Left lobe of liver (tissue), 2 donors: Measurements from ENCODE around the gene UBL5. TPM values are rescaled to one million over a fixed set of nuclear protein-coding genes. Genes with fewer than 3 reads are reported as not detected.
"Not testable (repeated sequence)": the region's sequence is repeated elsewhere in the genome, so short reads cannot be mapped to it uniquely, and the experiment has no call there.

ENCODE experiments used
- ATAC-seq: fragments of 200-7000 bp; cut with Tn5 transposase; one replicate; pipeline ENCODE4 v1.9.1; 2020; ENCODE audit warnings: mild to moderate bottlenecking, moderate library complexity
- DNase-seq: peaks from one replicate; pipeline ENCODE4 v3.0.0-alpha.2; 2020; ENCODE audit warnings: low spot score
- total RNA-seq: library from RNA; stranded (reverse); gene quantifications from one replicate; pipeline ENCODE4 v1.2.1, GENCODE V29; 2021
- donor health status: DM: no; HTN: no; CAD: no; lungs with moderate emphysema.
- donor health status: DM: no; HTN: yes; CAD: no.

The UBL5 gene
- total RNA-seq, 1 donor from 2014 or later, result 151 TPM

DNA sequence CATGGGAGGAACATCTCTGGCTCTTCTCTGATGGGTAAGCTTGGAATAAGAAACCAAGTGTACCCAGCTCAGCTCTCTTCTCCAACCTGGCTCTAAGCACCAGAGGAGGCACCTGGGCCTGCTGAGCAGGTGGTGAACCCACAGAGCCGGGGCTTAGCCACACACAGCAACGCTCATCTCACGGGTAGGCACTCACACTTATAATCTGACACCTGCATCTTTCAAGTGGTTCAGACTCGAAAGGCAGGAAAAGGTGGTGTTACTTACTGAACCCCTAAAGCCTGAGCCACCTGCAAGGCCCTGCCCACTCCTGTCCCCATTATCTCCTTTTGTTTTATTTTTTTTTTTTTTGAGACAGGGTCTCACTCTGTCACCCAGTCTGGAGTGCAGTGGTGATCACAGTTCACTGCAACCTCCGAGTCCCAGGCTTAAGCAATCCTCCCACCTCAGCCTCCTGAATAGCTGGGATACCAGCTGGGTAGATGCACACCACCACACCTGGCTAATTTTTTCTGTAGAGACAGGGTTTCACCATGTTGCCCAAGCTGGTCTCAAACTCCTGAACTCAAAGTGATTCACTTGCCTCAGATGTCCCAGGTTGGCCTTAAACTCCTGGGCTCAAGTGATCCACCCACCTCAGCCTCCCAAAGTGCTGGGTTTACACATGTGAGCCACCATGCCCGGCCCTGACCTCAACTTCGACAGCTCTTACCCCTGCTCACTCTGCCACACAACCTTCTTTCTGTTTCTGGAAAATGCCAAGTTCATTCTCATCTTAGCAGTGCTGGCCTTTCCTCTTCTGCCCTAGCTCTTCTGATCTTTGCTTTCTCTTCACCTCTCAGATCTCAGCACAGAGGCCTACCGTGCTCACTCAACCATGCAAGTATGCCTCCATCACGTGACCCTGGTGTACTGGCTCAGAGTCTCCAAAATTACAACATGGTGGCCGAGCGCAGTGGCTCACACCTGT is 18.6 kb upstream of the UBL5 start:
- no peak for ATAC-seq
- DNase-seq, result no peak

DNA sequence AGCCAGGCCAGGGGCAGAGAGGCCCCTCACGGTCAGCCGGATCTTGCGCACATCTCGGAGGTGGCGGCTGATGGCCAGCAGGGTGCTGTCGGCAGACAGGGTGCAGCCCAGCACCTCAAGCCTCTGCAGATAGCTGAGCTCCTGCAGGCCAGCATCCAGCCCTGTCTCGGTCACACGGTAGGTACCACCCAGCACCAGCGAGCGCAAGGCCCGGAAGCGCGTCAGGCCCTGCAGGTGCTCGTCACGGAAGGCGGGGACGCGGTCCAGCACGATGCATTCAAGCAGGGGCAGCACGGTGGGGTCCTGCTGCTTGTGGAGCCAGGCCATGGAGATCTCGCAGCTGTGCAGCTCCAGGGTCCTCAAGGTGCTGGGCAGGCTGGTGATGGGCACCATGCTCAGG is 16.6 kb upstream of the UBL5 start:
- ATAC-seq, result no peak

DNA sequence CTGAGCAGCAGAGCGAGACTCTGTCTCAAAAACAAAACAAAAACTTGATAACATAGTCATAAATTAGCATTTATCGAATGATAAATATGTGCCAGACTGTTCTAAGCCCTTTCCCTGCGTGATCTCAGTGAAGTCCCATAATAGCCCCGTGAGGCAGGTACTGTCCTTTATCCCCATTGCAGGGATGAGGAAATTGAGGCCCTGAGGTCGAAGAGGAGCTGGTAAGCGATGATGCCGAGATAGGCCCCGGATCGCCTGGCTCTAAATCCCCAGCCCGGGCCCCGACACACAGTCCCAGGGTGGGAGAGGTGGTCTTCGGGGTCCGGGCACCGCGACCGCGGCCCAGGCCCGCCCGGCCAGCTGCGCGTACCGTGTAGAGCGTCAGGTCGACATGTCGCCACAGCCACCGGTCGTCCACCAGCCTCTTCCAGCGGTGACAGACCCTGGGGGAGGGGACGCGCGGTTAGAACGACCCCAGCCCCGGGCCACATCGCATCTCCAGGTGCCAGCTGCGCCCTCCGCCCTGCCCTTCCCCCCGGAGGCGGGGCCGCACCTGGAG is 9.5 kb upstream of the UBL5 start:
- ATAC-seq (no peak), DNase-seq (no peak)

More for the DNA sequence above, 16.6 kb upstream of the UBL5 start:
- no peak for DNase-seq

DNA sequence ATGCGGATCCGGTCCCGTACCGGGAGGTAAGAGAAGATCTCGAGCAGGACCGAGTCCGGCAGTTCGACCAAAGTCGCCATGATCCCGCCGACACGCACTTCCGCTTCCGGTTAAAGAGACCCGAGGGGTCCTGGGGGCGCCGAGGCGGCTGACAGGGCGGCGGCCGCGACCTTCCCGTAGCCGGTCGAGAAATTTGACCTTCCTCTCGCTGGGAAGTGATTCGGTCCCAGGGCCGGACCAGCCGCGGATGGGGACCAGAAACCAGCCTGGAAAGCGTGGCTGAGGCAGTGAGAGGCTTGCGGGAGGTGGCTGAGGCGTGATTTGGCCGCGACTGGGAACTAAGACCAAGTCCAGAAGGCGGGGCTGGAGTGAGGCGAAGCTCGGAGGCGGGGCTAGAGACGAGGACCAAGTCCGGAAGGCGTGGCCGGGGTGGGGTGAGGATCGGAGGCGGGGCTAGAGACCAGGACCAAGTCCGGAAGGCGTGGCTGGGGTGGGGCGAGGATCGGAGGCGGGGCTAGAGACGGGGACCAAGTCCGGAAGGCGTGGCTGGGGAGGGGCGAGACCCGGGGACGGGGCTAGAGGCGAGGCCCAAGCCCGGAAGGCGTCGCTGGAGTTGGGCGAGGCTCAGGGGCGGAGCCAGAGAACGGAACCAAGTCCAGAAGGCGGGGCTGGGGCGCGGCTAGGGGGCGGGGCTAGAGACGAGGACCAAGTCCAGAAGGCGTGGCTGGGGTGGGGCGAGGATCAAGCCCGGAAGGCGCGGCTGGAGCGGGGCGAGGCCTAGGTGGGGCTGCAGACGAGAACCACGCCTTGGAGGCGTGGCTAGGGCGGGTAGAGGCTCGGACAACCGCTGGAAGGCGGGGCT is 8.8 kb upstream of the UBL5 start, which contains the start of gene FBXL12:
FBXL12 (minus strand) TSS at position 346 of the 862 bp plus-strand sequence; CDS start at position 80, 266 bp downstream.
- ATAC-seq (peak; percentile 89), DNase-seq (peak; percentile 100)

DNA sequence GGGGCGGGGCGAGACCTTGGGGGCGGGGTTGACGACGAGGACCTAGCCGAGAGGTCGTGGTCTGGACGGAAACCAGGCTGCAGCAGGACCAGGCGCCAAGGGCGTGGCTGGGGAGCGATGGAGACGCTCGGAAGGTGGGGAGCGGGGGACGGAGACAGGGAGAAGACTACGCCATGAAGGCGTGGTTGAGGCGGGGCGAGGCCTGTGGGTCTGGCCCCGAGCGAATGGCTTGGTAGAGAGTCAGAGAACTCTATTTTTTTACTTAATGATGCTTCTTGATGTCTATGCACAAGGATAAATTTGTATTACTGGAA is 8.2 kb upstream of the UBL5 start:
- ATAC-seq, result no peak
- DNase-seq, result no peak

DNA sequence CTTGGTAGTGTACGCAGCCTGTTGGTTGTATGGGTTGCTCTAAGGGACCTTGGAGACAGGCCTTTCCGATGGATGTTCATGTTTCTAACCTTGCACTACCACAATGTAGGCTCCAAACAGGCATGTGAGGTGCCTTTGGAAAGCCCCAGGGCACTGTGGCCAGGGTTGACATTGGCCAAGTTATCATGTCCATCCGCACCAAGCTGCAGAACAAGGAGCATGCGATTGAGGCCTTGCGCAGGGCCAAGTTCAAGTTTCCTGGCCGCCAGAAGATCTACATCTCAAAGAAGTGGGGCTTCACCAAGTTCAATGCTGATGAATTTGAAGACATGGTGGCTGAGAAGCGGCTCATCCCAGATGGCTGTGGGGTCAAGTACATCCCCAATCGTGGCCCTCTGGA is 7.7 kb upstream of the UBL5 start:
- not testable (repeated sequence) for ATAC-seq, DNase-seq

DNA sequence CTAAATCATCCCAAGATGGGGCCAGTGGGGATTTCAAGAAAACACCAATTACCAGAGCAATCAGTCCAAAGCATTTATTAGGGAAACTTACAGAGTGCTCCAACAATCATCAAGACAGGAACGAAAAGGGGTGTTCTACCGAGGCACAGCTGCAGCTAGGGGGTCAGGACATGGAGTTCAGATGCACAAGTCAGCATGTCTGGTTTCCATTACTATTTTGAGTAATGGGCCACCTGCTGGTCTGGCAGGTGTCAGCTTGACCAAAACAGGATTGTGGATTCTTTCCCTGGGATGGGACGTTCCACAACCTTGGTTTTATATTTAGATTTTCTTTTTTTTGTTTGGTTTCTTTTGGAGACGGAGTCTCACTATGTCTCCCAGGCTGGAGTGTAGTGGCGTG is 3.9 kb upstream of the UBL5 start:
- DNase-seq (no peak), ATAC-seq (no peak)

DNA sequence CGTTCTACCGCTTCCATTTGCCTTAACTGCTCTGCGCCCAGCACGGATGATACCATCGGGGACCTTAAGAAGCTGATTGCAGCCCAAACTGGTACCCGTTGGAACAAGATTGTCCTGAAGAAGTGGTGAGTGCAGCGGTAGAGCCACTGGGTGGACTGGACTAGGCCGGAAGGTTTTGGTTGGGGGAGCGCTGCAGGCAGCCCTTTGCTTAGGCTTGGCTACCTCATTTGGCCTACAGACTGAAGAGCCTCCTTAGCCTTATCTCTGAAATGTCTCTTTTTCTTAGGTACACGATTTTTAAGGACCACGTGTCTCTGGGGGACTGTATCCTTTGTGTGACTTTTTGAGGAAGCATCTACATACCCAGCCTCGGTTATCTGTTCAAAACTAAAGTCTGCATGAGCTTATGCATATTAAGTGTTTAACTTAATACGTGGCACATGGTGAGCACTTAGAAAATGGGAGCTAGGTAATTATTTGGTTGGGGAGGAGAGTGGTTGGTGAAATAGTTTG is 889 bp downstream of the UBL5 start:
- ATAC-seq (no peak), DNase-seq (no peak)

DNA sequence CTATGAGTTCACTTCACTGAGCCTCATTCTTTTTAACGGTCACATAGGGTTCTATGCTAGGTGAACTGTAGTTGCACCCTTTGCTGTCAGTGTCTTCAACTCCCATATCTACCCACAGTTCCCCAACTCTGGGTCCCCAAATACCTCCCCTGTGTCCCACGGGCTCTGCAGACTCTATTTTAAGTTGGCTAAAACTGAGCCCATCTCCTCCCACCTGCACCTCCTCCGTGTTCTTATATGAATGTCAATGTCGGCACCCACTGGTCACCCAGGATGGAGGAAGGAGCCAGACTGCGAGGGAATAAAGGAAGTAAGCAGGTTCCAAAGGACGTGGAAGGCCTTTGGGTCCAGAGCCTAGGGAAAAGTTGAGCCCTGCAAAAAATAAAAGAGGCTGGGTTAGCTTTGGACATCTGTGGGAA is 6.6 kb downstream of the UBL5 start:
- no peak for ATAC-seq
- DNase-seq, result no peak

DNA sequence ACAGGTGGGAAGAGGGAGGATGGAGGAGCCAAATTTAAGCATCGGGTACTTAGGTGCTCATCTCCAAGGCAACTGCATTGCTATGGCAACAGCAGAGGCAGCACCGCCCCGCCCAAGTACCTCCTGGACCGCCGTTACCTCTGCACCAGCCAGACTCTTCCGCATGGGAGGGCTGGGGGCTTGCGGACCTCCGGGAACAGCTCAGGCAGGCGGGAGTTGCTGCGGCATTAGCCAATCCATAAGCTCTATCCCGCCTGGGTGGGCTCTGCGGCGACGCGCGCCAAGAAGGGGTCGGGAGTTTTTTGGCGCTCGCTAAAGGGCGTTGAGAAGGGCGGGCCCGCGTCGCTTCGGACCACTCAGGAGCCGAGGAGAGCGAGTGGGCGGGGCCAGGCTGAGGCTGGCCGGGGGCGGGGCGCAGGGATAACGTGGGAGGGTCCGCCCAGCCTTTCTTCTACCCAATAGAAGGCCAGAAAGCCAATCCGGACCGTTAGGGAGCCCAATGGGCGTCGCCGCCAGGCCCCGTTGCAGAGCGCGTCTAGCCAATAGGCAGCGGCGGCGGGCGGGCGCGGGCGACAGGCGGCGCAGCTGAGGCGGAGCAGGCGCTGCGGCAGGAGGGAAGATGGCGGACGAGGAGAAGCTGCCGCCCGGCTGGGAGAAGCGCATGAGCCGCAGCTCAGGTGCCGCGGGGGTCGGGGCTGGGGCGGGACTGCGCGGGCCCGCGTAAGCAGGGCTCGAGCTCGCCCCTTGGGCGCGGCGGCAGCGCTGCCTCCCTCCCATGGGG is 7.2 kb downstream of the UBL5 start, which contains the start of gene PIN1:
PIN1 (plus strand) TSS at position 593 of the 781 bp plus-strand sequence; CDS start at position 620, 27 bp downstream.
- DNase-seq (peak; percentile 99), ATAC-seq (peak; percentile 96)

DNA sequence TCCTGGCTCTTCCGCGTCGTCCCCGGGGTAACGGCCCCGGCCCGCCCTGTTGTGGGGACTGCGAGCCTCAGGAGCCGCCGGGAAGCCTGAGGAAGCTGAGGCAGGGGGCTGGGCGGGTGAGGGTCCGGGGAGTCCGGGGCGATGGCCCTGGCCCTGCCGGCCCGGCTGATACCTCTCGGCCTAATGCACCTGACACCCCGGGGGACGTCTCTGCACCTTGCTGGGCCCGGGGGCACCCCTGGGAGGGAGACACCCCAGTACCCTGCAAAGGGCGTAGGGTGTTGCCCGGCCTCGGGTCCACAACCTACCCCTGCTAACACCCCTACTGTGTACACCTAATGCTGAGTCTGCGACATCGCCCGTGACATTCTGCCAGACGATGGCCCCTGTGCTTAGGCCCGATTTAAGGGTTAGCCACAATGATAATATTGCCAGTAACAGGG is 7.8 kb downstream of the UBL5 start:
- peak; percentile 58 for DNase-seq
- ATAC-seq, result peak; percentile 6

DNA sequence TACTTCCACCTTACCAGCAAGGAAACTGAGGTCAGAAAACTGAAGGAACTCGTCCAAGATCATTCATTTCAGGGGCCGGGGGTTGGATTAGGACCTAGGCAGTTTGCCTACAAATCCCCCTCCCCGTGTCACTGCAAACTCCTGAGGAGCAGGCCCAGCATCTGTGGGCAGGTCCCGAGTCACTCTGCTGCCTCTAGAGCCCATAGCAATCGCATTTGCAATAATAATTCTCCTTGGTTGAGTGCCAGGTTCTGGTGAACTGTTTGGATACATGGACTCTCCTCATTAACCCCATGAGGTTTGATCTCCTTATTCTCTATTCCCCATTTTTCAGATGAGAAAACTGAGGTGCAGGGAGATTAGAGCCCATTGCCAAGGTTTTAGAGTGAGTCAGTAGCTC is 8.3 kb downstream of the UBL5 start:
- ATAC-seq, result no peak
- DNase-seq, result no peak

DNA sequence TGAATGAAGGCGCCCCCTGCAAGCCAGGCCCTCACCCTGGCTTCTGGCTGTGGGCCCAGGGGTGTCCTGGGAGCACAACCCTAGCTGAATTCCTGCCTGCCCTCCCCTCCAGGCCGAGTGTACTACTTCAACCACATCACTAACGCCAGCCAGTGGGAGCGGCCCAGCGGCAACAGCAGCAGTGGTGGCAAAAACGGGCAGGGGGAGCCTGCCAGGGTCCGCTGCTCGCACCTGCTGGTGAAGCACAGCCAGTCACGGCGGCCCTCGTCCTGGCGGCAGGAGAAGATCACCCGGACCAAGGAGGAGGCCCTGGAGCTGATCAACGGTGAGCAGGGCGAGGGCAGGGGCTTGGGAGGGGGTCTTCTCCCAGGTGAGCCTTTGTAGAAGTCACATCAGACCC is 10.6 kb downstream of the UBL5 start:
- DNase-seq (no peak), ATAC-seq (no peak)

DNA sequence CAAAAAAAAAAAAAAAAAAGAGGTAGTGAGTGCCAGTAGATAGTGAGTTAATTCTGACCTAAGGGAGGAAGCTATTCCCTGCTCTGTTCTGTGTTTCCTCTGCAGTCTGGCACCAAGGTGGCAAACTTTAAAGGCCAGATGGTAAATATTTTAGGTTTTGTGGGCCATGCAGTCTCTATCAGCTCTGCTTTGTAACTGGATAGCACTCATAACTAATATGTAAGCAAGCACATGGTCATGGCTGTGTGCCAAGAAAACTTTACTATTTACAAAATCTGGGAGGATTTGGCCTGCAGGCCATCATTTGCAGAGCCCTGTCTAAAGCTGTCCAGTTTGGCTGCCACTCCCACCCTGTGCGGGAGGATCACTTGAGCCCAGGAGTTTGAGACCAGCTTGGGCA is 11.7 kb downstream of the UBL5 start:
- peak; percentile 1 for ATAC-seq
- no peak for DNase-seq

DNA sequence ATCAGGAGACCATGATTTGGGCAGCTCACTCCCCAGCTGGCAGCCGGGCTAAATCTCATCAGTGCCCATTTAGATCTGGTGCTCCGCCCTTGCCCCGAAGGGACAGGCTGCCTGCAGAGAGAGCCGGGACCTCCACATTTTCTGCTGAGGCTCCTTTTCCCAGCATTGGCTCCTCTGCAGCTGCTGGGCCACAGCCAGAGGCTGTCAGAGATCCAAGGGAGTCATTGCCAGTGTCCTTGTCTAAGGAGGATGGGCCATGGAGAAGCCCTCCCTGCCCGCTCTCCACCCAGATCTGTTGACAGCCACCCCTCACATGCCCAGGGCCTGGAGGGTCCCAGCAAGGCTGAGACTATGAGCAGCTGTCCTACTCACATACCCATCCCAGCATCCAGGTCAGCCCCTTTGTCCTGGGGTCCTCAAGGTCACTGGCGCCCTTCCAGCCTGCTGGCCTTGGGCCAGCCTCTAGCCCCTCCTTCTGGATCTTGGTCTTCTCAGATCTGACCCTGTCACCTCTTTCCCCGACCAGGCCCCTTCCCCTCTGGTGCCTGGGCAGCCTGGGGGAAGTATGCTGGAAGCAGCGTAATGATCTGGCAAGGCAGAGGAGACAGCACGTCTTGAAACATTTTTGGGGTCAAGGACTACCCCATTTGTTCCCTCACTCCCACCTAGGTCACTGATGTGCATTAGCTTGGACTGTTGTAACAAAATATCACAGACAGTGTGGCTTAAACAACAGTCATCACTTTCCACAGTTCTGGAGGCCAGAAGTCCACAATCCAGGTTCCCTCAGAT is 15.3 kb downstream of the UBL5 start:
- no peak for DNase-seq

DNA sequence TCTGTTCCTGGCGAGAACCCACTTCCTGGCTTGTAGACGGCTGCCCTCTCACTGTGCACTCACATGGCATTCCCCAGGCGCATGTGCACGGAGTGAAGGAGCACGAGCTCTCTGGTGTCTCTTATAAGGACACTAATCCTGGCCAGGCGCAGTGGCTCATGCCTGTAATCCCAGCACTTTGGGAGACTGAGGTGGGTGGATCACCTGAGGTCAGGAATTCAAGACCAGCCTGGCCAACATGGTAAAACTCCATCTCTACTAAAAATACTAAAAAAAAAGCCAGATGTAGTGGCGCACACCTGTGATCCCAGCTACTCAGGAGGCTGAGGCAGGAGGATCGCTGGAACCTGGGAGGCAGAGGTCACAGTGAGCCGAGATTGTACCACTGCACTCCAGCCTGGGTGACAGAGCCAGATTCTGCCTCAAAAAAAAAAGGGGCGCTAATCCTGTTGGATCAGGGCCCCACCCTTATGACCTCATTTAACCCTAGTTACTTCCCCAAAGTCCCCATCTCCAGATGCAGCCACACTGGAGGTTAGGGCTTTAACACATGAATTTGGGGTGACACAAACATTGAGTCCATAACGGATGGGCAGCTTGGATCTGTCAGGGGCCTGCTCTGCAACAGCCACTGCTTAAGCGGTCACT is 16.0 kb downstream of the UBL5 start:
- not testable (repeated sequence) for DNase-seq, ATAC-seq

More for the DNA sequence above, 15.3 kb downstream of the UBL5 start:
- no peak for ATAC-seq

DNA sequence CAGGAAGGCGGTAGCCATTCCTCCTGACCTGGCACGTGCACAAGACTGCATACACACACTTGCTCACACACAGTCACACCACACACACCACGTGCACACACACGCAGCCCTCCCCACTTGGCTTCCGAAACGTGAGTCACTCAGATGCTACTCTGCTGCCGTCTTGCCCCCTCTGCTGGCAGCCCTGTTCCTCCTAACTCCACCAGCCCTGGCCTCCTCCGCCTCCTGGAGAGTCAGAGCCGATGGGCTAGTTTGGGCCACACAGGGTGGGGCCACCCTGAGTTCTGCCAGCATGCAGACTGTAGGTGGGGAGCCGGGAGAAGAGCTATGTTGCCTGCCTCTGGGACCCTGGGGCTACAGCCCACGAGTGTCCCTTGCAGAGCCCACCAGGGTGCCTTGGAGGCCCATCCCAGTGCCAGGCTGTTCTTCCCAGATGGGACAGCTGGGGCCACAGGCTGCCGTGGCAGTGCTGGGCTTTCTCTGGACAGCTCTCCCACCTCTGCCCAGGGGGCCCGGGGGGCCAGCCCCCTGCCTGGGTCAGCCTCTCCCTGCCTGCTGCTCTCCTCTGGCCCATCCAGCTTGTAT is 19.5 kb downstream of the UBL5 start:
- DNase-seq (no peak), ATAC-seq (peak; percentile 58)

DNA sequence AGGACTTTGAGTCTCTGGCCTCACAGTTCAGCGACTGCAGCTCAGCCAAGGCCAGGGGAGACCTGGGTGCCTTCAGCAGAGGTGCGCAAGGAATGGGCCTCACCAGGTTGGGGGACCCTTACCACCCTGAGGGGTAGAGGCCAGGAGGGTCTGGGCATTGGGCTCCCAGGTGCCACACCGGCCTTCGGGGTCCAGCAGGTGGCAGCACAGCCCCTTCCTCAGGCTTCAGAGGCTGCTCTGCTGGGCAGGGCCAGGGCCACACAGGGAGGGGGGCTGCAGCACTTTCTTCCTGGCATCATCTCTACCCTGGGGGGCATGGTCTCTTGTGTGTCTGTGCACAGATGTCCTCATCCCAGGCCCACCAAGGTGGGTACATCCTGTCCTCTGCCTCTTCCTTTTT is 20.3 kb downstream of the UBL5 start:
- ATAC-seq (peak; percentile 54), DNase-seq (no peak)
